ENCODE results near the gene TTC1. TPM values are rescaled to one million over a fixed set of nuclear protein-coding genes. Genes with fewer than 3 reads are reported as not detected.

The TTC1 gene
- total RNA-seq, 1 experiment from 2014 or later = 67.6 TPM

DNA sequence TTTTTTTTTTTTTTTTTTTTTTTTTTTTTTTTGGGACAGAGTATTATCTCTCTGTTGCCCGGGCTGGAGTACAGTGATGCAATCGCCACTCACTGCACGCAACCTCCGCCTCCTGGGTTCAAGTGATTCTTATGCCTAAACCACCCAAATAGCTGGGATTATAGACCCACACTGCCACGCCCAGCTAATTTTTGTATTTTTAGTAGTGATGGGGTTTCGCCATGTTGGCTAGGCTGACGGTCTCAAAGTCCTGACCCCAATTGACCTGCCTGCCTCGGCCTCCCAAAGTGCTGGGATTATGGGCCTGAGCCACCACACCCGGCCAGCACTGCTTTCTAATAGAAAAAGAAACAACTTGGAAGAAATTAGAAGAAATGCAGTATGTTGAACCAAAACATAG is 39.2 kb downstream of the TTC1 start:
- POLR2A ChIA-PET = interaction anchor here (0.6 kb wide), 1 partner anchor 131 kb away, joined by 3 read pairs; no protein-coding TSS in a partner anchor
- intact Hi-C loops (cut with micrococcal nuclease; ENCODE audit: unreplicated experiment) = no loop called here
- H3K4me3 ChIP-seq (ENCODE audit: low read depth in 2 of 2, low read length in 2 of 2) = no peak overlapping the region
- H3K36me3 ChIP-seq (ENCODE audit: control insufficient read depth, insufficient read depth, low read length) = peaks cover 5% of the 10 kb centered on the region
- no peak overlapping the region for H3K27ac ChIP-seq (ENCODE audit: low read length)
- TF ChIP-seq, protein P1, sequence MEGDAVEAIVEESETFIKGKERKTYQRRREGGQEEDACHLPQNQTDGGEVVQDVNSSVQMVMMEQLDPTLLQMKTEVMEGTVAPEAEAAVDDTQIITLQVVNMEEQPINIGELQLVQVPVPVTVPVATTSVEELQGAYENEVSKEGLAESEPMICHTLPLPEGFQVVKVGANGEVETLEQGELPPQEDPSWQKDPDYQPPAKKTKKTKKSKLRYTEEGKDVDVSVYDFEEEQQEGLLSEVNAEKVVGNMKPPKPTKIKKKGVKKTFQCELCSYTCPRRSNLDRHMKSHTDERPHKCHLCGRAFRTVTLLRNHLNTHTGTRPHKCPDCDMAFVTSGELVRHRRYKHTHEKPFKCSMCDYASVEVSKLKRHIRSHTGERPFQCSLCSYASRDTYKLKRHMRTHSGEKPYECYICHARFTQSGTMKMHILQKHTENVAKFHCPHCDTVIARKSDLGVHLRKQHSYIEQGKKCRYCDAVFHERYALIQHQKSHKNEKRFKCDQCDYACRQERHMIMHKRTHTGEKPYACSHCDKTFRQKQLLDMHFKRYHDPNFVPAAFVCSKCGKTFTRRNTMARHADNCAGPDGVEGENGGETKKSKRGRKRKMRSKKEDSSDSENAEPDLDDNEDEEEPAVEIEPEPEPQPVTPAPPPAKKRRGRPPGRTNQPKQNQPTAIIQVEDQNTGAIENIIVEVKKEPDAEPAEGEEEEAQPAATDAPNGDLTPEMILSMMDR (IDR thresholded peaks at IDR 0.05) = no peak
- TF ChIP-seq TCF7L2 (IDR thresholded peaks at IDR 0.05; ENCODE audit: low read depth, low read length) (no peak), POLR2AphosphoS5 (IDR thresholded peaks at IDR 0.05; ENCODE audit: low read depth, low read length) (no peak), SIN3A (IDR thresholded peaks at IDR 0.05; ENCODE audit: borderline replicate concordance, insufficient read depth, low read depth, low read length) (no peak)
- TF ChIP-seq, protein P2, sequence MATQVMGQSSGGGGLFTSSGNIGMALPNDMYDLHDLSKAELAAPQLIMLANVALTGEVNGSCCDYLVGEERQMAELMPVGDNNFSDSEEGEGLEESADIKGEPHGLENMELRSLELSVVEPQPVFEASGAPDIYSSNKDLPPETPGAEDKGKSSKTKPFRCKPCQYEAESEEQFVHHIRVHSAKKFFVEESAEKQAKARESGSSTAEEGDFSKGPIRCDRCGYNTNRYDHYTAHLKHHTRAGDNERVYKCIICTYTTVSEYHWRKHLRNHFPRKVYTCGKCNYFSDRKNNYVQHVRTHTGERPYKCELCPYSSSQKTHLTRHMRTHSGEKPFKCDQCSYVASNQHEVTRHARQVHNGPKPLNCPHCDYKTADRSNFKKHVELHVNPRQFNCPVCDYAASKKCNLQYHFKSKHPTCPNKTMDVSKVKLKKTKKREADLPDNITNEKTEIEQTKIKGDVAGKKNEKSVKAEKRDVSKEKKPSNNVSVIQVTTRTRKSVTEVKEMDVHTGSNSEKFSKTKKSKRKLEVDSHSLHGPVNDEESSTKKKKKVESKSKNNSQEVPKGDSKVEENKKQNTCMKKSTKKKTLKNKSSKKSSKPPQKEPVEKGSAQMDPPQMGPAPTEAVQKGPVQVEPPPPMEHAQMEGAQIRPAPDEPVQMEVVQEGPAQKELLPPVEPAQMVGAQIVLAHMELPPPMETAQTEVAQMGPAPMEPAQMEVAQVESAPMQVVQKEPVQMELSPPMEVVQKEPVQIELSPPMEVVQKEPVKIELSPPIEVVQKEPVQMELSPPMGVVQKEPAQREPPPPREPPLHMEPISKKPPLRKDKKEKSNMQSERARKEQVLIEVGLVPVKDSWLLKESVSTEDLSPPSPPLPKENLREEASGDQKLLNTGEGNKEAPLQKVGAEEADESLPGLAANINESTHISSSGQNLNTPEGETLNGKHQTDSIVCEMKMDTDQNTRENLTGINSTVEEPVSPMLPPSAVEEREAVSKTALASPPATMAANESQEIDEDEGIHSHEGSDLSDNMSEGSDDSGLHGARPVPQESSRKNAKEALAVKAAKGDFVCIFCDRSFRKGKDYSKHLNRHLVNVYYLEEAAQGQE (IDR thresholded peaks at IDR 0.05; ENCODE audit: insufficient read depth in 1 of 2, low read depth in 2 of 2, low read length in 1 of 2) = no peak
- no peaks in the 10 kb centered on the region for H3K27me3 ChIP-seq (ENCODE audit: control insufficient read depth, insufficient read depth, low read length)
- ATAC-seq = no peak
- DNase-seq (ENCODE audit: low read depth, low spot score) = no peak
- CTCF ChIA-PET = no interaction called here
- in situ Hi-C loops (cut with HindIII; ENCODE audit: low pct_unique_long_range_greater_than_20kb, low sequenced_read_pairs) = no loop called here
- H3K4me1 ChIP-seq (ENCODE audit: control insufficient read depth, insufficient read depth, low read length) = no peaks in the 10 kb centered on the region
- BruUV-seq (replicated peaks) = no TSS peak
- no peaks in the 10 kb centered on the region for H3K9me3 ChIP-seq (ENCODE audit: control insufficient read depth, insufficient read depth, low read depth, low read length)

DNA sequence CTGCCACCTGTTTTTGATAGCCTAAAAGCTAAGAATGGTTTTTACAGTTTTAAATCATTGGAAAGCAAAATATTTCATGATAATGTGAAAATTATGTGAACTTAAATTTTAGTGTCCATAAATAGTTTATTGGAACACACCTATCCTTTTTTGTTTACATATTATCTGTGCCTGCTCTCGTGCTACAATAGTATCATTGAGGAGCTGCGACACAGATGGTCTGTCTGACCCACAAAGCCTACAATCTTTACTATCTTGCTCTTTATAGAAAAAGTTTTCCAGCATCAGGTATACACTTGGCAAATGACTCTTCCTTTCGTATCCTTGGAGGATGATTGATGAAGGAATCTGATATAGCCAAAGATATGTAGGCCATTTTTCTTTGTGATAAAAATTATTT is 40.2 kb downstream of the TTC1 start:
- intact Hi-C loops (cut with micrococcal nuclease; ENCODE audit: unreplicated experiment) (no loop called here), in situ Hi-C loops (cut with HindIII; ENCODE audit: low pct_unique_long_range_greater_than_20kb, low sequenced_read_pairs) (no loop called here)
- BruUV-seq (replicated peaks) = no TSS peak
- ATAC-seq (no peak), DNase-seq (ENCODE audit: low read depth, low spot score) (no peak)
- Histone ChIP-seq H3K27ac (ENCODE audit: low read length) (no peak overlapping the region), H3K9me3 (ENCODE audit: control insufficient read depth, insufficient read depth, low read depth, low read length) (no peaks in the 10 kb centered on the region), H3K27me3 (ENCODE audit: control insufficient read depth, insufficient read depth, low read length) (no peaks in the 10 kb centered on the region), H3K36me3 (ENCODE audit: control insufficient read depth, insufficient read depth, low read length) (peaks cover 5% of the 10 kb centered on the region), H3K4me1 (ENCODE audit: control insufficient read depth, insufficient read depth, low read length) (no peaks in the 10 kb centered on the region), H3K4me3 (ENCODE audit: low read depth in 2 of 2, low read length in 2 of 2) (no peak overlapping the region)
- TF ChIP-seq, protein P1 (IDR thresholded peaks at IDR 0.05) = no peak
- TF ChIP-seq POLR2AphosphoS5 (IDR thresholded peaks at IDR 0.05; ENCODE audit: low read depth, low read length) (no peak), TCF7L2 (IDR thresholded peaks at IDR 0.05; ENCODE audit: low read depth, low read length) (no peak), SIN3A (IDR thresholded peaks at IDR 0.05; ENCODE audit: borderline replicate concordance, insufficient read depth, low read depth, low read length) (no peak)
- TF ChIP-seq, protein P2 (IDR thresholded peaks at IDR 0.05; ENCODE audit: insufficient read depth in 1 of 2, low read depth in 2 of 2, low read length in 1 of 2) = no peak
- ChIA-PET POLR2A (no interaction called here), CTCF (no interaction called here)

Measured in Panc1 (cell line).